Activated CD4-positive, alpha-beta T cell treated with anti-CD3 and anti-CD28 coated beads for 24 hours (primary cell): ENCODE measurements around the gene ZCCHC14.
A peak's percentile ranks its signal among the peaks of the same experiment; 100 is the strongest.
"Not testable (repeated sequence)": the region's sequence is repeated elsewhere in the genome, so short reads cannot be mapped to it uniquely, and the experiment has no call there.

ENCODE experiments used
- DNase-seq, 2 donors: peaks; one replicate each; pipeline ENCODE4 v3.0.0-alpha.2; 2020; ENCODE audit warnings: low read depth in 2 of 2

Gene ZCCHC14

DNA sequence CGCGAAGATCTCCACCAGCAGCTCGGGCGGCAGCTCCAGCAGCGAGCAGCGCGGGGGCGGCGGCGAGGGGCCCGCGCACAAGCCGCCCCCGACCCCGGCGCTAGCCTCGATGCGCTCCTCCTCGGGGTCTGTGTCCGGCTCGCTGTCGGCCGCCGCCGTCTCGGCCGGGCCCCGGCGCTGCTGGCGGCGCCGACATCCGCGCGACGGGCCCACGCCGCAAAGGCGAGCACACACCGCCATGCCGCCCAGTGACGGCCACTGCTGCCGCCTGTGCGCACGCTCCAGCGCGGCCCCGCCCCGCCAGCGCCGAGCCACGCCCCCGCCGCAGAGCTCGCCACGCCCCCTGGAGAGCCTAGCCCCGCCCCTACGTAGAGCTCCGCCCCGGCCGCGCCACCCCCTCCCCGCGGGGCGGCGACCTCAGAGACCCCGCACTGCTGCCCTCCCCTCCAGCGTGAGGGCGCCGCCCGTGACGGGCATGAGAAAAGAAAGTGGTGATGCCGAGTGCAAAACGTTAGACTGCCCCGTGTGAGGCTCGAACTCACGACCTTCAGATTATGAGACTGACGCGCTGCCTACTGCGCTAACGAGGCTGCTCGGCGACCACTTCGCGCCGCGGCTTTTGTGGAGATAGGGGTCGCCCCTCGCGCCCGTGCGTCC lies 109.2 kb downstream of the ZCCHC14 start, which contains the start of gene FBXO31:
Gene FBXO31 (minus strand): TSS at position 272 of the 657 bp plus-strand sequence. CDS start 32 bp downstream, at position 240.
- peak; percentile 89 to 93 for DNase-seq

DNA sequence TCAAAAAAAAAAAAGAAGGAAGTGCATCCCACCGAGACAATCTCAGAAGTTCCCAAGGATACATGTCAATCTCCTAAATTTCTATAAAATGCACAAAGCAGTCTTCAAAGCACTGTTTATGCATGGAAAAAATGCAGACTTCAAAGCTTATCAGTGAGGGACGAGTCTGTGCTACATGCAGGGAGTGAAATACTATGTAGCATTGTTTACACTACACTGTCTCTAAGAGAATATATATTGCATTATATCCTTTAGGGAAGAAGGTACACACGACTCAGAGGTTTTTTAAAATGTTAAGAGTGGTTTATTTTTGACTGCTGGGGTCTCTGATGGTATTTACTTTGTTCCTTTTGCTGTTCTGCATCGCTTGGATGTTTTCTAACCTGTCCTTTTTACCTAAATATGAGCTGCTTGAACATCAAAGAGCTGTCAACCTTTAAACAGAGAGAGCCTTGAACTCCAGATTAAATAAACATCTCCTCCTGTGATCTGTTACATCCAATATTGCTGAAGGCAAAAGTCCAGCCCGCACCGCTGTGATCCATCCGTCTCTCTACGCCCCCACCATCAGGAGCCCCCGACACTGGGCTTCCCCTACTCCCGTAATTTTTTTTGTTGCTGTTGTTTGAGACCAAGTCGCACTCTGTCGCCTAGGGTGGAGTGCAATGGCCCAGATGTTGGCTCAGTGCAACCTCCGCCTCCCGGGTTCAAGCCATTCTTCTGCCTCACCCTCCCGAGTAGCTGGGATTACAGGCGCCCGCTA lies 110.6 kb downstream of the ZCCHC14 start:
- no peak for DNase-seq

GRCh38 chr16:87380881-87381280 lies 111.9 kb downstream of the ZCCHC14 start:
- no peak for DNase-seq

- DNase-seq = no peak
Observed at GRCh38 chr16:87380403-87380802, 112.4 kb downstream of the ZCCHC14 start.

DNA sequence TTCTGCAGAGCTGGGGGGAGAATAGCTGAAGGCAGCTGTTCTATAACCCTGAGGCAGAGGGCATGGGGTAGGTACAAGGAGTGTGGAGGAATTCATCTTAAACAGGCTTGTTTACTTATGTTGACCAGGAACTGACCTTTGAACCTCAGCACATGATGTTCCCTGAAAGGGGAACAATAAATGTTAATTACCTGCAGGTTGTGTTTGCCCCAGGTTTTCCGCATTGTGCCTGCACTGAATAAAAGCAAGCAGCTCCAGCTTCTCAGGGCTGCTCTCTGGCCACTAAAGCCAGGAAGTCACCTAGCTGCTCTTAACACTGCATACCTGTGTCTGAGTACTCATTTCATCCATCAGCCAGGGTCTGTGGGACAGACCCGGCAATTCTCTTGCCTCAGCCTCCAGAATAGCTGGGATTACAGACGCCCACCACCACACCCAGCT lies 113.5 kb downstream of the ZCCHC14 start:
- DNase-seq = not testable (repeated sequence)

DNA sequence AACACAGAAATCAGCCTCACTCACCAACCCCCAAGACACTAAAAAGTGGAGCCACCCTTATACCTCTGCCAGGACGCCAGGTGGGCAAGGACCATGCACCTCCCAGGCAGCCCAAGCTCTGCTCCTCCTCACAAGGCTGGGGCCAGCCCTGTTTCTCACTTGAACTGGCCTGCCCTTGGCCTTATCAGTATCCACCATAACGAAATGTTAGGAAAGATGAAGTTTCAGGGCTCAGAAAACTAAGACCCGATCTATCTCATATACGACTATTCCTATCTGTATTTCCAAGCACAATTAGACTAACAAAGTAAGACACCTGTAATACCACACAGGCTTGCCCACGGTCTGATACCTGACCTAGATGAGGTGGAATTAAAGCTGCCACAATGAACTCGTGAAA lies 116.2 kb downstream of the ZCCHC14 start:
- DNase-seq = no peak

- no peak for DNase-seq
Observed at GRCh38 chr16:87375426-87376135, 117.2 kb downstream of the ZCCHC14 start.

DNA sequence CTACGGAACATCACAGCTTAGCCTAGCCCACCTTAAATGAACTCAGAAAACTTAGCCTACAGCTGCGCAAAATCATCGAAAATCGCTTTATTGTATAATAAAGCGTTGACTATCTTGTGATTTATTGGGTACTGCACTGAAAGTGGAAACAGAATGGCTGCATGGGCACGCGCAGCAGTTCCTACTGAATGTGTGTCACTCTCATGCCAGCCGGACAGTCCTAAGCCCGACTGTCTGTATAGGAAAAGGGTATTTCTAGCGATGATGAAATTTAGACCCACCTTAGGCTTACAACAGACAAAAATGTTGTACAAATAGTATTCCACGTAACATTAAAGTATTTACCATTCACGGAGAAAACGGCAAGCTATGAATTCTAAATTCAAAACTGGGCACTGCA lies 118.5 kb downstream of the ZCCHC14 start:
- no peak for DNase-seq

DNA sequence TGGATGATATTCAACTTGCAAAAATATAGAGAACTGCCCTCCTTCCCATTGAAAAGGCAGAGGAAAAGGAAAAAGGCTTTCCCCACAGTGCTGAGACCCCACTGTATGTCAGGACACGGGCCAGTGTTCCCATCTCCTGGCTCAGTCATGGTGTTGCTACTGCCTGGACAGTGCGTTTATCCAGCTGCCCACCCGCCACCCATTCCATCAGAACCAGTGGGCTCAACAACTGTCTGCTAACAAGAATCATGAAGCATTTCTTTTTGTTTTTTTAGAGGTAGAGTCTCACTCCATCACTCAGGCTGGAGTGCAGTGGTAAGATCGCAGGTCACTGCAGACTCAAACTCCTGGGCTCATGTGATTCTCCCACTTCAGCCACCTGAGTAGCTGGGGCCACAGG lies 120.5 kb downstream of the ZCCHC14 start:
- DNase-seq = no peak

GRCh38 chr16:87371261-87371866 lies 121.5 kb downstream of the ZCCHC14 start:
- no peak for DNase-seq

DNA sequence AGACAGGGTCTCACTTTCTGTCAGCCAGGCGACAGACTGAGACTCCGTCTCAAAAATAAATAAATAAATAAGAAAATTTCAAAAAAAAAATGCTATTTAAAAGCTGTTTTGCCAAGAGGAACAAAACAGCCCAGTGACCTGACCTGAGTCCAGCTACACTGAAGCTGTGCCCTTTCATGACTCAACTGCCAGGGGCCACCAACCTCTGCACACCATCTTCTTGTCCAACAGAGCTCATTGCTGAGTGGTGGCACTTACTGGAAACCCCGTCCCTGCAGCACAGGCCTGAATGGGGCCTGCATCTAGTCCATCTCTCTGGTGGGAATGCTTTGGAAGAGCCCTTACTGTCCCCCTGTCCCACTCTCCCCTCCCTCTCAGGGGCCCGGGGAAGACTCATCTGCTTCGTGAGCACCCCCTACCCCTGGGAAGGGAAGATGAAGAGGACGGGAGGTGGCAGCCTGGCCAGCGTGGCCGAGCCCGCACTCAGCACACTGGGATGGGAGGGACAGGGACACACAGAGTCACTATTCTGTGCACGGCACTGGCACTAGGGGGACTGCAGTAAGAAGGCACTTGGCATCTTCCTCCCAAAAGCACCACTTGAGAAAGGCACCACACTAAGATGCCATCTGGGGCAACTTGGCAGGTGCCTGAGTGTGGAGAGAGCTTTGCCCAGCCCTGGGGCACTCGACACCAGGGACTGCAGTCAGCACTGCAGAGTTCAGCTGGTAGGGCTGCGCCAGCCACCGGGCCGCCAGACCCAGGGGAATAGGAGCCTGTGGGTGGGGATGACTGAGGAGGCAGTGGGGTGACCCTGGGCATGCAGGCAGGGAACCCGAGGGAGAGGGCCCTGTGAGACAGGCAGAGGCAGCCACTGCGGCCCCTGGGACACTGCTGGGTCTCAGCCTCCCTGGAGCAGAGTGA lies 122.8 kb downstream of the ZCCHC14 start:
- no peak for DNase-seq

DNA sequence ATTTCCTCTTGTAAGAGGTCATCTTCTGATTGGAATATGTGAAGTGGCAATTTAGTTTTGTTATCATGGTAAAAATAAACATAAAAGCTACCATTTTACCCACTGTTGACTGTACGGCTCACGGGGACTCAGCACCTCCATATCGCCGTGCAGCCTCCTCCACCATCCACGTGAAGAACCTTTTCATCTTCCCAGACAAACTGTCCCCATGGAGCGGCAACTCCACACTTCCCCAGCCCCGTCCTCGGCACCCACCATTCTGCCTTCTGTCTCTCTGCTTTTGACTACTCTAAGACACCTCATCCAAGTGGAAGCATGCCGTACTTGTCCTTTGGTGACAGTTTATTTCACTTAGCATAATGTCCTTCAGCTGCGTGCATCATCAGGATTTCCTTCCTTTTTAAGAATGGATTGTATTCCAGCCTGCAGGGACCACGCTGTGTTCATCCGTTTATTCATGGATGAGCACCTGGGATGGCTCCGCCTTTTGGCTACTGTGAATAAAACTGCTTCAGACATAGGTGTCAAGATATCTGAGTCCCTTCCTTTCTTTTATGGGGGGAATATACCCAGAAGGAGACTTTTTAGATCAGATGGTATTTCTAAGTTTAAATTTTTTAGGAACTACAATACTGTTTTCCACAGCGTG lies 123.6 kb downstream of the ZCCHC14 start:
- no peak for DNase-seq

DNA sequence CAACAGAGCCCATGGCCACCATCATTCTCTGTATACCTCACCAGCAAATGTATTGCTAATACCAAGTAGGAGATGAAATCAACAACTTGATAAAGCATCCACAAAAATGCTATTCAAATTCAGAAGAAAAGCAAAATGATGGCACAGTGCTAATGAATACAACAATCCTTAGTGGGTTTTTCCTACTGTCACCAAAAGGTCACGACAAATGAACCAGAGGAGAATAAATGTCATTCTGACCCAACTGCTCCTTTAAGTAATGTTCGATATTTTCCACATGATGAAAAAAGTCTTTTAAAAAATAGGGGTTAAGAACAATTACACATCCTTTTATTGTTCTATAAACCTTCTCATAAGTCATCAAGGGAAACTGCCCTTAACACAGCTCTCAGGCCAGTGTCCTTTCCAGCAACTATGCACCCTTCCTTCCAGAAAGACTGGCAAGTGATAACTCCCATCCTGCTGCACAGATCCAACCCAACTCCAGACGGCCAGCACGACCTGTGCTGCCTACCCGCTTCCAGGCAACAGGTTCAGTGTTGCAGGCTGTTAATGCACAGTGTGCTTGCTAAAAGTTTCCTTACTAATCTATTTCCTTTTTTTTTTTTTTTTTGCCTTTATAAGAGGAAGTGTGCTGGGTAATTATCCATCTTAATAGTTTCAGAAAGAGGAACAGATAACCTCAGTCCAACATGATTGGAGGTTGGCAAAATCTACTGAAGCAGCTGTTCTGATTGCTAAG lies 124.6 kb downstream of the ZCCHC14 start:
- no peak for DNase-seq

- DNase-seq = no peak
Observed at GRCh38 chr16:87367529-87367928, 125.3 kb downstream of the ZCCHC14 start.

- no peak for DNase-seq
Observed at GRCh38 chr16:87366930-87367329, 125.9 kb downstream of the ZCCHC14 start.

GRCh38 chr16:87366288-87366687 lies 126.5 kb downstream of the ZCCHC14 start:
- no peak for DNase-seq

GRCh38 chr16:87365021-87365713 lies 127.7 kb downstream of the ZCCHC14 start:
- DNase-seq = no peak

GRCh38 chr16:87363771-87364455 lies 128.9 kb downstream of the ZCCHC14 start:
- no peak for DNase-seq
